Left lung (tissue), 10 donors: ENCODE results near the gene RELT. TPM values are rescaled to one million over a fixed set of nuclear protein-coding genes. Genes with fewer than 3 reads are reported as not detected.

Experiments used
- ATAC-seq: fragments of 200-7000 bp; cut with Tn5 transposase; one replicate; pipeline ENCODE4 v1.9.1; 2020; ENCODE audit warnings: moderate library complexity
- DNase-seq, 4 donors: peaks; one replicate each; pipeline ENCODE4 v3.0.0-alpha.2; 2013 to 2020
- H3K27ac ChIP-seq, 2 donors: fragments of 200-600 bp; sonication (generic) in 1 of 2; one replicate each; pipeline versions ENCODE4 v1.5.0 to v1.8.0; 2020 to 2021
- H3K27me3 ChIP-seq, 2 donors: fragments of 200-600 bp; sonication (generic) in 1 of 2; one replicate each; pipeline versions ENCODE4 v1.5.0 to v1.8.0; 2020 to 2021
- H3K36me3 ChIP-seq, 2 donors: fragments of 200-600 bp; sonication (generic) in 1 of 2; one replicate each; pipeline versions ENCODE4 v1.5.0 to v1.8.0; 2020 to 2021
- H3K4me1 ChIP-seq, 2 donors: fragments of 200-600 bp; one replicate each; pipeline ENCODE4 v1.8.0; 2021
- H3K4me3 ChIP-seq, 2 donors: fragments of 200-600 bp; sonication (generic) in 1 of 2; one replicate each; pipeline versions ENCODE4 v1.5.0 to v1.8.0; 2020 to 2021; ENCODE audit warnings: mild to moderate bottlenecking in 1 of 2
- H3K9me3 ChIP-seq, 2 donors: fragments of 200-600 bp; sonication (generic) in 1 of 2; one replicate each; pipeline versions ENCODE4 v1.5.0 to v1.8.0; 2020 to 2021
- intact Hi-C, 2 donors: fragments of 100-400 bp; cut with DNase I; formaldehyde crosslinking; loops; one replicate each; pipeline versions ENCODE4 v1.11.2 to v1.14.2; 2022
- polyA plus RNA-seq, 6 donors: library from polyadenylated mRNA; unstranded; fragments of 120-200 nt; gene quantifications; one replicate each; pipeline ENCODE4 v1.2.1, GENCODE V29; 2013; ENCODE audit not compliant: insufficient read length in 6 of 6
- total RNA-seq, 2 donors: library from RNA; stranded (reverse); fragmentation: NEBNext Ultra II Directional; extraction: Animal tissue kit (Norgen Biotek cat#: 25700); gene quantifications; one replicate each; pipeline ENCODE4 v1.2.1, GENCODE V29; 2021
- TF ChIP-seq, protein P1 (sequence below), 2 donors: fragments of 200-600 bp; sonication (generic) in 1 of 2; IDR thresholded peaks; one replicate each; pipeline versions ENCODE4 v1.5.0 to v1.8.0; 2021; ENCODE audit warnings: antibody characterized with exemption in 2 of 2
- donor health status: DM: no; HTN: yes; CAD: no.
- donor health status: DM: no; HTN: no; CAD: no.

Gene RELT
- total and polyA plus RNA-seq, 8 donors, result 2.7 to 30.7 (median 4.0) TPM

DNA sequence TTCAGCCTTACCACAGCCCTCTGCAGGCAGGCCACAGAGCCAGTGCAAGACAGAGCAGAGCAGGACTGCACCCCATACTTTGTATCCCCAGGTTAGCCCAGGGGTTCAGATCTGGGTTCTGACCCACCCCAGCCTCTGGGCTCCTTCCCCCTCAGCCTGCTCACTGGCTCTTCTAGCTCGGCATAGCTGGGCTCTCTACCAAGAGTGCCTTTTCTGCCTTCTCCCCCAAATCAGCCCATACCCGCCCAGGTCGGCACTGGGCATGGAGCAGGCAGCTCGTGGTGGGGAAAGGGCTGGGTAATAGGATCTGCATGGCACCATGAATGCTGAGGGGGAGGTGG lies 8.3 kb downstream of the RELT start:
- peaks cover 64 to 100% of the 10 kb centered on the region in 2 donors for H3K4me1 ChIP-seq
- no peak for DNase-seq
- ATAC-seq, result no peak

DNA sequence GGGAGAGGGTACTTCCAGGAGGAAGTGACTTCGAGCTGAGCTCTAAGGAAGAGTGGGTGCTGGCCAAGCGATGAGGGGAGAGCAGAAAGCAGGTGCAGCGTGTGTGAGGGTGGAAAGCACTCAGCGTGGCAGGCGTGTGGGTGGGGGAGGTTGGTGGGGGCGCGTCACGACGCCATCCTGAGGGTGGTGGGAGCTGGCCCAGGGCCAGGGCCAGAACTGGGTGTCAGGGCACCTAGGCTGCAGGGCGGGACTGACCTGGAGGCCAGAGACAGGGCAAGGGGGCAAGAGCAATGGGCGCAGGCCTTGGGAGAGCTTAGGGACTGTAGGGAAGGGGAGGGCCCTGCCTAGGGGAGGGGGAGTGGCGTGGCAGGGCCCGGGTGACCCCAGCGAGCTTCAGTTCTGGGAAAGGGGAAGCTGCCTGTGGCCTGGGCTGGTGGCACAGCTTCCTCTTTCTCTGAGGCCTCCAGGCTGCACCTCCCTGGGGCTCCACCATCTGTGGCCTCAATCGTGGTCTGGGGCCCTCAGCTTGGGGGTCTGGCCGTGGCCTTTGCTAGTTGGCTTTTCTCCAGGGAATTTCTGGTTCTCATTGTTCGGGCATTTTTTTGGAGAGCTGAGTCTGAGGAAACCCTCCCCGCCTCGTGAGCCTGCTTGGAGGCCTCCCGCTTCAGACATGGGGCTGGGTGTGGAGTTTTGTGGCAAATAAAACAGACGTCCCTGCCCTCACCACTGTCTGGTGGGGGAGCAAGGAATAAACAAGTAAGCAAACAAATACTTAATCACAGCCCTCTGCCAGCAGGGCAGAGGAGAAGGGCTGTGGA lies 8.9 kb downstream of the RELT start:
- peak; percentile 62 for ATAC-seq
- intact Hi-C loops, result no loop called here
- Histone ChIP-seq H3K9me3 (no peaks in the 10 kb centered on the region), H3K4me1 (peaks cover 58 to 98% of the 10 kb centered on the region in 2 donors), H3K4me3 (peak overlapping the region in 1 of 2 donors; percentile 26), H3K27ac (peak overlapping the region; percentile 85 to 95), H3K36me3 (peaks cover 0 to 7% of the 10 kb centered on the region in 2 donors), H3K27me3 (no peaks in the 10 kb centered on the region)
- peak in 3 of 4 donors; percentile 29 to 95 (median 91) for DNase-seq
- TF ChIP-seq, protein P1, sequence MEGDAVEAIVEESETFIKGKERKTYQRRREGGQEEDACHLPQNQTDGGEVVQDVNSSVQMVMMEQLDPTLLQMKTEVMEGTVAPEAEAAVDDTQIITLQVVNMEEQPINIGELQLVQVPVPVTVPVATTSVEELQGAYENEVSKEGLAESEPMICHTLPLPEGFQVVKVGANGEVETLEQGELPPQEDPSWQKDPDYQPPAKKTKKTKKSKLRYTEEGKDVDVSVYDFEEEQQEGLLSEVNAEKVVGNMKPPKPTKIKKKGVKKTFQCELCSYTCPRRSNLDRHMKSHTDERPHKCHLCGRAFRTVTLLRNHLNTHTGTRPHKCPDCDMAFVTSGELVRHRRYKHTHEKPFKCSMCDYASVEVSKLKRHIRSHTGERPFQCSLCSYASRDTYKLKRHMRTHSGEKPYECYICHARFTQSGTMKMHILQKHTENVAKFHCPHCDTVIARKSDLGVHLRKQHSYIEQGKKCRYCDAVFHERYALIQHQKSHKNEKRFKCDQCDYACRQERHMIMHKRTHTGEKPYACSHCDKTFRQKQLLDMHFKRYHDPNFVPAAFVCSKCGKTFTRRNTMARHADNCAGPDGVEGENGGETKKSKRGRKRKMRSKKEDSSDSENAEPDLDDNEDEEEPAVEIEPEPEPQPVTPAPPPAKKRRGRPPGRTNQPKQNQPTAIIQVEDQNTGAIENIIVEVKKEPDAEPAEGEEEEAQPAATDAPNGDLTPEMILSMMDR (IDR thresholded peaks at IDR 0.05), result no peak

More for the DNA sequence above, 8.3 kb downstream of the RELT start:
- Histone ChIP-seq H3K36me3 (peaks cover 0 to 7% of the 10 kb centered on the region in 2 donors), H3K27me3 (no peaks in the 10 kb centered on the region), H3K4me3 (no peak overlapping the region), H3K9me3 (no peaks in the 10 kb centered on the region), H3K27ac (peak overlapping the region; percentile 85 to 95)
- intact Hi-C loops, result no loop called here
- TF ChIP-seq, protein P1 (IDR thresholded peaks at IDR 0.05), result no peak

DNA sequence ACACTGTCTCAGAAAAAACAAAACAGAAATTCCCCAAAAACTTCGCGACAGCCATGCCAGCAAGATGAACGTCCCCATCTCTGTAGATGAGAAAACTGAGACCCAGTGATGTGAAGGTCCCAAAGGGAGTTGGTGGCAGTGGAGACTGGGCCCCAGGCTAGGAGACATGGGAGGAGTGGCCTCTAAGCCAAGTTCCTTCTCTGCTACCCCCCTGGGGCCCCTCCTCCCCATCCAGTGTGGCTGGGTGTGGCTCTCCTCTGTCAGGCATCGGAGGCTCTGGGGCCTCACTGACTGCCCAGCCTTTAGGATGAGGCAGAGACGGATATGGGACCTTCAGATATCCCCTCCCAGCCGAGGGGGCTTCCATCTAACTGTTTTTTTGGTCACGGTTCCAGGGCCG lies 9.8 kb downstream of the RELT start:
- peak in 2 of 4 donors; percentile 81 to 94 for DNase-seq
- Histone ChIP-seq H3K9me3 (no peaks in the 10 kb centered on the region), H3K4me3 (peak overlapping the region in 1 of 2 donors; percentile 26), H3K27me3 (no peaks in the 10 kb centered on the region), H3K36me3 (peaks cover 0 to 15% of the 10 kb centered on the region in 2 donors), H3K4me1 (peaks cover 51 to 89% of the 10 kb centered on the region in 2 donors), H3K27ac (peak overlapping the region; percentile 85 to 95)
- intact Hi-C loops, result no loop called here
- ATAC-seq, result peak; percentile 44
- TF ChIP-seq, protein P1 (IDR thresholded peaks at IDR 0.05), result no peak

DNA sequence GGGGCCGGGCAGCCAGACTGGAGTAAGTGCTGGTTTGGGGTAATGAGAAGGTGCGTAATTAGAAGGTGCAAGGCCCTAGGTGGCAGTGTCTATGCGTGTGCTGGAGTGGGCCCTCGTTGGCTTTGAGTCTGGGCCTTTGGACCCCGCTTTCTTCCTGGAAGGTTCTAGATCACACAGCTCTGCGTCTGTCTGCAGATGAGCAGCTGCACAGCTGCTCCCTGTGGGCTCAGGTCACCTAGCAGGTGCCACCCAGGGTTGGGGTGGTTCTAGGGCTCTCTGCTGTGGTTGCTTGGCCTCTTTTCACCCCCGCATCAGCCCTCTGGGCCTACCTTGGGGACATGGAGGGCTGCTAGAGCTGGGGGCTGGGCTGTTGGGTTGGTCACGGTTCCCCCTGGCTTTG lies 10.3 kb downstream of the RELT start:
- DNase-seq (no peak), ATAC-seq (no peak)
- intact Hi-C loops, result no loop called here
- Histone ChIP-seq H3K4me3 (peak overlapping the region in 1 of 2 donors; percentile 26), H3K36me3 (peaks cover 0 to 20% of the 10 kb centered on the region in 2 donors), H3K27me3 (no peaks in the 10 kb centered on the region), H3K9me3 (no peaks in the 10 kb centered on the region), H3K27ac (peak overlapping the region; percentile 85 to 95), H3K4me1 (peaks cover 51 to 84% of the 10 kb centered on the region in 2 donors)
- TF ChIP-seq, protein P1 (IDR thresholded peaks at IDR 0.05), result no peak

DNA sequence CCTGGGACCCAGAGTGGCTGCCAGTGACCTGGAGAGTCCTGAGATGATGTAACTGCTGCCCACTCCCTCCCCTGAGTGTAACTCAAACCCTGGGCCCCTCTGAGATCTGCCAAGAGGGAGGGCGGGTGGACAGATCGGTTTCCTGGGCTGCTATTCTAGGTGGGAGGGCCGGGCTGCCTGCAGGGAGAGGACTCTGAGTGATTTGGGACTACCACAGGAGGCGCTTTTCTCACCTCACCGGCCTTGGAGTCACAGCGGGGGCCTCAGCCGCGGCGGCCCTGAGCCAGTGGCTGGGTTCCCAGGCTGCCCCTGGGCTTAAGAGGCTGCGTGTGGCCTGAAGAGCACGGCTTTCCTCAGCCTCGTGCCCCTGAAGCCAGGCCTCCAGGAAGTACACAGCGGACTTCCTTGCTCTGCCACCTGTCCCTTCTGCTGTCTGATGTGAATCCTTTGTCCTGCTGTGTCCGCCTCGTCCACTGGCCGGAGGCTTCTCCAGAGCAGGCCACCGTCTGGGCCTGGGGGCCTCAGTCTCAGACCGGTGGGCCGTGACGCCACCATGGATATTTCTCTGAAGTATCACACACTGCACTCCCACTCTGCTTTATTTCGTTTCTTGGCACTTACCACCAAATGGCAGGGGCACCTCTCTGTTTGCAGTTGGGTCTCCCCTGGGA lies 11.5 kb downstream of the RELT start:
- peak in 1 of 4 donors; percentile 30 for DNase-seq
- Histone ChIP-seq H3K4me1 (peaks cover 45 to 83% of the 10 kb centered on the region in 2 donors), H3K27ac (peak overlapping the region; percentile 50 to 95), H3K27me3 (no peaks in the 10 kb centered on the region), H3K4me3 (peak overlapping the region in 1 of 2 donors; percentile 26), H3K36me3 (peaks cover 0 to 32% of the 10 kb centered on the region in 2 donors), H3K9me3 (no peaks in the 10 kb centered on the region)
- TF ChIP-seq, protein P1 (IDR thresholded peaks at IDR 0.05), result no peak
- ATAC-seq, result peak; percentile 13
- intact Hi-C loops, result no loop called here
